GM23338 (cell line): Measurements from ENCODE around the gene SLC8A1. TPM values are rescaled to one million over a fixed set of nuclear protein-coding genes. Genes with fewer than 3 reads are reported as not detected.

ENCODE experiments used
- ATAC-seq: fragments of 200-7000 bp; cut with Tn5 transposase; 3 replicates; pipeline ENCODE4 v1.9.1; 2020
- DNase-seq: peaks from one replicate; pipeline ENCODE4 v3.0.0-alpha.2; 2015; ENCODE audit warnings: low spot score
- H2AFZ ChIP-seq: fragments of 200-600 bp; sonication (generic); 2 replicates; pipeline ENCODE4 v1.8.0; 2016; ENCODE audit warnings: antibody characterized with exemption, mild to moderate bottlenecking, moderate library complexity
- H3F3A ChIP-seq: fragments of 200-600 bp; sonication (generic); replicated peaks from 2 replicates; pipeline ENCODE4 v1.8.0; 2017; ENCODE audit warnings: antibody characterized with exemption, mixed run types, low read depth
- H3K27ac ChIP-seq: fragments of 200-600 bp; sonication (generic); 2 replicates; pipeline ENCODE4 v1.6.1; 2016; ENCODE audit warnings: low read depth
- H3K27me3 ChIP-seq: fragments of 200-600 bp; sonication (generic); 2 replicates; pipeline ENCODE4 v1.8.0; 2016; ENCODE audit warnings: mild to moderate bottlenecking, mixed run types, moderate library complexity; ENCODE audit not compliant: insufficient read depth
- H3K36me3 ChIP-seq: fragments of 200-600 bp; sonication (generic); 2 replicates; pipeline ENCODE4 v1.8.0; 2016; ENCODE audit warnings: mild to moderate bottlenecking; ENCODE audit not compliant: insufficient read depth
- H3K4me1 ChIP-seq: fragments of 200-600 bp; sonication (generic); 2 replicates; pipeline ENCODE4 v1.8.0; 2016; ENCODE audit warnings: mild to moderate bottlenecking, moderate library complexity; ENCODE audit not compliant: insufficient read depth
- H3K4me2 ChIP-seq: fragments of 200-600 bp; sonication (generic); 2 replicates; pipeline ENCODE4 v1.7.1; 2017; ENCODE audit warnings: mixed run types
- H3K4me3 ChIP-seq: fragments of 200-600 bp; sonication (generic); 2 replicates; pipeline ENCODE4 v1.6.1; 2016; ENCODE audit warnings: mixed run types
- H3K79me2 ChIP-seq: fragments of 200-600 bp; sonication (generic); replicated peaks from 2 replicates; pipeline ENCODE4 v1.8.0; 2017; ENCODE audit warnings: mild to moderate bottlenecking; ENCODE audit not compliant: insufficient read depth
- H3K9me2 ChIP-seq: fragments of 200-600 bp; sonication (generic); 2 replicates; pipeline ENCODE4 v1.8.0; 2017; ENCODE audit not compliant: insufficient read depth
- H4K20me1 ChIP-seq: fragments of 200-600 bp; sonication (generic); replicated peaks from 2 replicates; pipeline ENCODE4 v1.8.0; 2017; ENCODE audit warnings: mild to moderate bottlenecking; ENCODE audit not compliant: insufficient read depth
- H3K27ac Mint-ChIP-seq: 2 replicates; pipeline ENCODE4 v1.8.0; 2020; ENCODE audit warnings: inconsistent platforms, mild to moderate bottlenecking, moderate library complexity, mixed read lengths
- H3K27me3 Mint-ChIP-seq: 3 replicates; pipeline ENCODE4 v1.8.0; 2022; ENCODE audit warnings: low read depth, mild to moderate bottlenecking, moderate library complexity, mixed read lengths, inconsistent platforms; ENCODE audit not compliant: insufficient read depth, poor library complexity
- H3K36me3 Mint-ChIP-seq: 3 replicates; pipeline ENCODE4 v1.8.0; 2021; ENCODE audit warnings: low read depth, mild to moderate bottlenecking, inconsistent platforms, moderate library complexity, mixed read lengths
- H3K4me1 Mint-ChIP-seq: 3 replicates; pipeline ENCODE4 v1.8.0; 2020; ENCODE audit warnings: mild to moderate bottlenecking, inconsistent platforms, mixed read lengths
- H3K4me3 Mint-ChIP-seq: 3 replicates; pipeline ENCODE4 v1.8.0; 2021; ENCODE audit warnings: moderate library complexity, mild to moderate bottlenecking, inconsistent platforms, mixed read lengths
- H3K9me3 Mint-ChIP-seq: 3 replicates; pipeline ENCODE4 v1.8.0; 2020; ENCODE audit warnings: moderate library complexity, mild to moderate bottlenecking, inconsistent platforms, mixed read lengths
- CREB1 ChIP-seq: fragments of 250-450 bp; sonication (Bioruptor Pico); IDR thresholded peaks from 2 replicates; pipeline ENCODE4 v1.5.0; 2020; ENCODE audit warnings: low read depth, mild to moderate bottlenecking, moderate library complexity
- CTCF ChIP-seq, 2 experiments: fragments of 200-600 bp in 1 of 2; sonication (generic) in 1 of 2; conservative IDR thresholded peaks; 2 replicates each; pipeline versions ENCODE4 v1.5.1 to v1.6.1; 2016 to 2017; ENCODE audit warnings: antibody characterized with exemption in 2 of 2, low read depth in 2 of 2, mild to moderate bottlenecking in 2 of 2, moderate library complexity in 1 of 2
- ETS1 ChIP-seq: IDR thresholded peaks from 2 replicates; pipeline ENCODE4 v1.6.1; 2016; ENCODE audit warnings: antibody characterized with exemption
- EZH2 ChIP-seq: fragments of 200-600 bp; sonication (generic); IDR thresholded peaks from one replicate; pipeline ENCODE4 v1.8.0; 2017; ENCODE audit warnings: antibody characterized with exemption, mild to moderate bottlenecking, low read depth; ENCODE audit not compliant: unreplicated experiment
- EZH2phosphoT487 ChIP-seq: fragments of 200-600 bp; sonication (generic); IDR thresholded peaks from one replicate; pipeline ENCODE4 v1.8.1; 2018; ENCODE audit warnings: antibody characterized with exemption; ENCODE audit not compliant: unreplicated experiment
- JUNB ChIP-seq: IDR thresholded peaks from one replicate; pipeline ENCODE4 v1.6.1; 2016; ENCODE audit warnings: antibody characterized with exemption; ENCODE audit not compliant: unreplicated experiment
- NANOG ChIP-seq: IDR thresholded peaks from 2 replicates; pipeline ENCODE4 v1.6.1; 2016; ENCODE audit warnings: antibody characterized with exemption, borderline replicate concordance
- POLR2AphosphoS5 ChIP-seq: IDR thresholded peaks from 2 replicates; pipeline ENCODE4 v1.6.1; 2016; ENCODE audit warnings: antibody characterized with exemption, low read depth
- REST ChIP-seq: IDR thresholded peaks from one replicate; pipeline ENCODE4 v1.6.1; 2018; ENCODE audit warnings: antibody characterized with exemption; ENCODE audit not compliant: unreplicated experiment
- ZNF114 ChIP-seq: fragments of 250-450 bp; sonication (Bioruptor Pico); IDR thresholded peaks from 2 replicates; pipeline ENCODE4 v1.5.0; 2020; ENCODE audit warnings: mild to moderate bottlenecking, moderate library complexity
- ZNF331 ChIP-seq: fragments of 250-450 bp; sonication (Bioruptor Pico); IDR thresholded peaks from 2 replicates; pipeline ENCODE4 v1.5.0; 2020; ENCODE audit warnings: low read depth, mild to moderate bottlenecking, moderate library complexity
- ZNF462 ChIP-seq: fragments of 250-450 bp; sonication (Bioruptor Pico); IDR thresholded peaks from 2 replicates; pipeline ENCODE4 v1.5.0; 2020; ENCODE audit warnings: mild to moderate bottlenecking, moderate library complexity
- polyA plus RNA-seq: library from polyadenylated mRNA; unstranded; fragments of >200 nt; fragmentation: Nextera tagmentation; extraction: Ambion mirVana; gene quantifications from 2 replicates; pipeline ENCODE4 v1.2.1, GENCODE V29; 2016
- total RNA-seq: library from RNA; depleted of rRNA; stranded (reverse); fragments of >200 nt; shearing (Covaris generic); gene quantifications from 2 replicates; pipeline ENCODE4 v1.2.3, GENCODE V29; 2014

SLC8A1 gene
- total and polyA plus RNA-seq, 2 experiments from 2014 or later: 2.5 to 3.3 TPM

GRCh38 chr2:40476436-40476835 is 24.5 kb upstream of the SLC8A1 start (continued):
- TF ChIP-seq REST: no peak
- TF ChIP-seq ZNF462 (CRISPR knock-in tag): no peak
- no peak for TF ChIP-seq JUNB

- no peak for ATAC-seq
- H3K27ac Mint-ChIP-seq: no peak overlapping the region
- Histone ChIP-seq H4K20me1 (no peaks in the 10 kb centered on the region), H3K36me3 (no peaks in the 10 kb centered on the region), H3K4me3 (no peak overlapping the region), H3K4me2 (no peak overlapping the region), H2AFZ (no peak overlapping the region), H3F3A (no peaks in the 10 kb centered on the region), H3K9me2 (no peaks in the 10 kb centered on the region), H3K27me3 (no peaks in the 10 kb centered on the region), H3K27ac (no peak overlapping the region), H3K4me1 (no peaks in the 10 kb centered on the region), H3K79me2 (no peaks in the 10 kb centered on the region)
- no peaks in the 10 kb centered on the region for H3K27me3 Mint-ChIP-seq
- H3K4me3 Mint-ChIP-seq: no peak overlapping the region
- H3K36me3 Mint-ChIP-seq: no peaks in the 10 kb centered on the region
- no peak for DNase-seq
- no peaks in the 10 kb centered on the region for H3K9me3 Mint-ChIP-seq
- no peaks in the 10 kb centered on the region for H3K4me1 Mint-ChIP-seq
- no peak for TF ChIP-seq CREB1 (CRISPR knock-in tag)
- no peak for TF ChIP-seq CTCF (conservative IDR thresholded peaks at IDR 0.05; ENCODE audit: low read depth in 2 of 2)
- TF ChIP-seq ZNF114 (CRISPR knock-in tag): no peak
- no peak for TF ChIP-seq NANOG
- TF ChIP-seq EZH2: no peak
- no peak for TF ChIP-seq EZH2phosphoT487
- no peak for TF ChIP-seq ZNF331 (CRISPR knock-in tag)
- no peak for TF ChIP-seq POLR2AphosphoS5
- TF ChIP-seq ETS1: no peak
- TF ChIP-seq JUNB: no peak
These were observed 22.4 kb upstream of the SLC8A1 start for GRCh38 chr2:40474306-40474705.
